Upper lobe of left lung (tissue), 4 donors: Measurements from ENCODE around the gene IL1RAPL1.

ENCODE experiments used
- POLR2A ChIP-seq, 4 donors: fragments of 450-650 bp; IDR thresholded peaks; one replicate each; pipeline ENCODE4 v1.5.1; 2016 to 2017; ENCODE audit warnings: antibody characterized with exemption in 4 of 4, mild to moderate bottlenecking in 2 of 4
- TF ChIP-seq, protein P1 (sequence below), 6 experiments: fragments of 450-650 bp in 4 of 6; fragments of 200-600 bp in 2 of 6; sonication (generic) in 2 of 6; IDR thresholded peaks; one replicate each; pipeline ENCODE4 v1.5.1; 2016 to 2019; ENCODE audit warnings: antibody characterized with exemption in 6 of 6

DNA sequence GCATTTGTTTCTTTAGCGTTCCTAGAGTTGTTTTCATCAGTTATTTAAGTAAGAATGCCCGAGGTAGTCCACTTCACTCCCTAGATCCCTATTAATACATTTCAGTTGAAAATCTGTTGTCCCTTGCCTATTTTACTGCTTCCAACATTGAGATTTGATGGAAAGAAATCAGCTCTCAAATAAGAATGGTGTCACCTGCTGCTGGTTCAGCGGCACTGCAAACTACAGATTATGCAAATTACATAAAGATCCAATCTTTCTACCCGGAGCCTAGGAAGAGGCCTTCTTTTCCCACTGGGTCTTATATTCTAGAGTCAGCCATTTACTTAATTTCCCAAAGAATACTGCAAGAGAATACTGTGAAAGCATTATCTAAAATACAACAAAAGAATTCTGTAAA lies 1030.5 kb downstream of the IL1RAPL1 start:
- TF ChIP-seq, protein P1, sequence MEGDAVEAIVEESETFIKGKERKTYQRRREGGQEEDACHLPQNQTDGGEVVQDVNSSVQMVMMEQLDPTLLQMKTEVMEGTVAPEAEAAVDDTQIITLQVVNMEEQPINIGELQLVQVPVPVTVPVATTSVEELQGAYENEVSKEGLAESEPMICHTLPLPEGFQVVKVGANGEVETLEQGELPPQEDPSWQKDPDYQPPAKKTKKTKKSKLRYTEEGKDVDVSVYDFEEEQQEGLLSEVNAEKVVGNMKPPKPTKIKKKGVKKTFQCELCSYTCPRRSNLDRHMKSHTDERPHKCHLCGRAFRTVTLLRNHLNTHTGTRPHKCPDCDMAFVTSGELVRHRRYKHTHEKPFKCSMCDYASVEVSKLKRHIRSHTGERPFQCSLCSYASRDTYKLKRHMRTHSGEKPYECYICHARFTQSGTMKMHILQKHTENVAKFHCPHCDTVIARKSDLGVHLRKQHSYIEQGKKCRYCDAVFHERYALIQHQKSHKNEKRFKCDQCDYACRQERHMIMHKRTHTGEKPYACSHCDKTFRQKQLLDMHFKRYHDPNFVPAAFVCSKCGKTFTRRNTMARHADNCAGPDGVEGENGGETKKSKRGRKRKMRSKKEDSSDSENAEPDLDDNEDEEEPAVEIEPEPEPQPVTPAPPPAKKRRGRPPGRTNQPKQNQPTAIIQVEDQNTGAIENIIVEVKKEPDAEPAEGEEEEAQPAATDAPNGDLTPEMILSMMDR (IDR thresholded peaks at IDR 0.05), result no peak
- TF ChIP-seq POLR2A (IDR thresholded peaks at IDR 0.05), result no peak
